H9 (cell line): ENCODE measurements around the gene TM9SF2. TPM values are rescaled to one million over a fixed set of nuclear protein-coding genes. Genes with fewer than 3 reads are reported as not detected.

Experiments
- DNase-seq: peaks from one replicate; pipeline ENCODE4 v3.0.0-alpha.2; 2017
- H2AFZ ChIP-seq: one replicate; pipeline ENCODE4 v1.6.1; 2013; ENCODE audit warnings: mild to moderate bottlenecking, low read length, control low read depth, moderate library complexity
- H2AK5ac ChIP-seq: 2 replicates; pipeline ENCODE4 v1.6.1; 2013; ENCODE audit warnings: low read length, control low read depth, mixed read lengths; ENCODE audit not compliant: insufficient read length
- H2BK120ac ChIP-seq: one replicate; pipeline ENCODE4 v1.6.1; 2013; ENCODE audit warnings: low read depth, mild to moderate bottlenecking, low read length, control low read depth, inconsistent platforms; ENCODE audit not compliant: poor library complexity, severe bottlenecking
- H2BK12ac ChIP-seq: 2 replicates; pipeline ENCODE4 v1.6.1; 2013; ENCODE audit warnings: low read length, control low read depth, mixed read lengths, low read depth; ENCODE audit not compliant: insufficient read length
- H2BK15ac ChIP-seq: 2 replicates; pipeline ENCODE4 v1.6.1; 2013; ENCODE audit warnings: low read depth, low read length, control low read depth
- H2BK20ac ChIP-seq: one replicate; pipeline ENCODE4 v1.6.1; 2013; ENCODE audit warnings: low read depth, mild to moderate bottlenecking, low read length, control low read depth, inconsistent platforms; ENCODE audit not compliant: poor library complexity, severe bottlenecking
- H2BK5ac ChIP-seq: 2 replicates; pipeline ENCODE4 v1.6.1; 2013; ENCODE audit warnings: low read length, control low read depth, mixed read lengths; ENCODE audit not compliant: insufficient read length
- H3K14ac ChIP-seq: 2 replicates; pipeline ENCODE4 v1.6.1; 2013; ENCODE audit warnings: low read length, control low read depth; ENCODE audit not compliant: insufficient read depth
- H3K18ac ChIP-seq: 2 replicates; pipeline ENCODE4 v1.6.1; 2013; ENCODE audit warnings: low read depth, mild to moderate bottlenecking, mixed read lengths, low read length, control low read depth; ENCODE audit not compliant: insufficient read length
- H3K23ac ChIP-seq: 2 replicates; pipeline ENCODE4 v1.6.1; 2013; ENCODE audit warnings: low read length, control low read depth, mixed read lengths, low read depth; ENCODE audit not compliant: insufficient read length
- H3K23me2 ChIP-seq: 2 replicates; pipeline ENCODE4 v1.6.1; 2013; ENCODE audit warnings: low read depth, mild to moderate bottlenecking, mixed read lengths, low read length, control low read depth; ENCODE audit not compliant: insufficient read length, poor library complexity, severe bottlenecking
- H3K27ac ChIP-seq: 2 replicates; pipeline ENCODE4 v1.5.1; 2013; ENCODE audit warnings: low read length, control low read depth, mixed read lengths, low read depth; ENCODE audit not compliant: insufficient read length
- H3K27me3 ChIP-seq: 2 replicates; pipeline ENCODE4 v1.6.1; 2013; ENCODE audit warnings: low read length, control low read depth, inconsistent platforms; ENCODE audit not compliant: insufficient read depth
- H3K4ac ChIP-seq: 2 replicates; pipeline ENCODE4 v1.6.1; 2013; ENCODE audit warnings: low read depth, mild to moderate bottlenecking, control low read depth, inconsistent platforms, low read length, moderate library complexity
- H3K4me1 ChIP-seq: 2 replicates; pipeline ENCODE4 v1.6.1; 2013; ENCODE audit warnings: low read length, control low read depth, inconsistent platforms; ENCODE audit not compliant: insufficient read depth
- H3K4me2 ChIP-seq: 2 replicates; pipeline ENCODE4 v1.6.1; 2013; ENCODE audit warnings: low read length, control low read depth, mixed read lengths; ENCODE audit not compliant: insufficient read length, insufficient read depth
- H3K56ac ChIP-seq: 2 replicates; pipeline ENCODE4 v1.6.1; 2013; ENCODE audit warnings: low read depth, mild to moderate bottlenecking, mixed read lengths, low read length, control low read depth; ENCODE audit not compliant: insufficient read length
- H3K79me1 ChIP-seq: 2 replicates; pipeline ENCODE4 v1.6.1; 2013; ENCODE audit warnings: low read depth, mild to moderate bottlenecking, moderate library complexity, low read length, control low read depth, inconsistent platforms; ENCODE audit not compliant: insufficient read depth, poor library complexity, severe bottlenecking
- H3K79me2 ChIP-seq: 2 replicates; pipeline ENCODE4 v1.6.1; 2013; ENCODE audit warnings: low read length, control low read depth, inconsistent platforms; ENCODE audit not compliant: insufficient read depth
- H3K9ac ChIP-seq: 2 replicates; pipeline ENCODE4 v1.6.1; 2013; ENCODE audit warnings: low read length, control low read depth, mixed read lengths; ENCODE audit not compliant: insufficient read length; ENCODE audit errors: extremely low read depth
- H3K9me3 ChIP-seq: one replicate; pipeline ENCODE4 v1.6.1; 2013; ENCODE audit warnings: low read depth, low read length, inconsistent platforms; ENCODE audit not compliant: control insufficient read depth
- H3T11ph ChIP-seq: one replicate; pipeline ENCODE4 v1.6.1; 2013; ENCODE audit warnings: mild to moderate bottlenecking, low read length, control low read depth, inconsistent platforms
- H4K20me1 ChIP-seq: one replicate; pipeline ENCODE4 v1.6.1; 2013; ENCODE audit not compliant: control insufficient read depth, insufficient read length, insufficient read depth
- H4K5ac ChIP-seq: 2 replicates; pipeline ENCODE4 v1.6.1; 2013; ENCODE audit warnings: low read depth, mild to moderate bottlenecking, mixed read lengths, low read length, control low read depth; ENCODE audit not compliant: insufficient read length
- H4K8ac ChIP-seq: replicated peaks from 2 replicates; pipeline ENCODE4 v1.6.1; 2013; ENCODE audit warnings: low read length, control low read depth, mixed read lengths, low read depth; ENCODE audit not compliant: insufficient read length
- H4K91ac ChIP-seq: 2 replicates; pipeline ENCODE4 v1.6.1; 2013; ENCODE audit warnings: low read depth, mild to moderate bottlenecking, moderate library complexity, mixed read lengths, low read length, control low read depth; ENCODE audit not compliant: insufficient read length
- H3K27ac Mint-ChIP-seq, 3 experiments: 2 replicates in 2 of 3; 3 replicates in 1 of 3; pipeline ENCODE4 v1.8.0; 2020 to 2021; ENCODE audit warnings: mixed read lengths in 3 of 3, mild to moderate bottlenecking in 1 of 3, moderate library complexity in 1 of 3
- H3K27me3 Mint-ChIP-seq: 2 replicates; pipeline ENCODE4 v1.8.0; 2021; ENCODE audit warnings: low read depth, mild to moderate bottlenecking, moderate library complexity, mixed read lengths
- H3K36me3 Mint-ChIP-seq, 3 experiments: 2 replicates in 2 of 3; 3 replicates in 1 of 3; pipeline ENCODE4 v1.8.0; 2020 to 2021; ENCODE audit warnings: low read depth in 3 of 3, mixed read lengths in 3 of 3; ENCODE audit not compliant: insufficient read depth in 1 of 3
- H3K4me1 Mint-ChIP-seq, 2 experiments: 2 replicates each; pipeline ENCODE4 v1.8.0; 2020; ENCODE audit warnings: mixed read lengths in 2 of 2
- H3K4me3 Mint-ChIP-seq, 2 experiments: 2 replicates in 1 of 2; 3 replicates in 1 of 2; pipeline ENCODE4 v1.8.0; 2020 to 2021; ENCODE audit warnings: mild to moderate bottlenecking in 2 of 2, mixed read lengths in 2 of 2, moderate library complexity in 1 of 2
- H3K9me3 Mint-ChIP-seq, 2 experiments: 2 replicates in 1 of 2; 3 replicates in 1 of 2; pipeline ENCODE4 v1.8.0; 2020; ENCODE audit warnings: mild to moderate bottlenecking in 2 of 2, mixed read lengths in 2 of 2, moderate library complexity in 1 of 2
- CTCF ChIP-seq: fragments of 200-600 bp; sonication (generic); conservative IDR thresholded peaks from 3 replicates; pipeline ENCODE4 v1.8.0; 2021; ENCODE audit warnings: antibody characterized with exemption, mild to moderate bottlenecking
- WGBS: extraction: QIAGEN DNeasy Blood & Tissue Kit; methylation state at CpG from one replicate; pipeline ENCODE4 v1.1.7; 2013; ENCODE audit warnings: missing lambda C conversion rate, low lambda C conversion rate, mixed read lengths; ENCODE audit not compliant: insufficient read length; ENCODE audit errors: extremely low coverage; 5-methylcytosine and 5-hydroxymethylcytosine counted together
- total RNA-seq: library from RNA; stranded (reverse); gene quantifications from 2 replicates; pipeline ENCODE4 v1.2.1, GENCODE V29; 2021

The TM9SF2 gene
- total RNA-seq, 1 experiment from 2014 or later, result 86.1 TPM

- H2BK5ac ChIP-seq, result no peak overlapping the region
- no peak overlapping the region for H3K18ac ChIP-seq
- H3K23ac ChIP-seq, result no peak overlapping the region
- no peak overlapping the region for H3K4me3 Mint-ChIP-seq
- no peaks in the 10 kb centered on the region for H3K9me3 ChIP-seq
- no peaks in the 10 kb centered on the region for H3K27me3 Mint-ChIP-seq
- no peak overlapping the region for H3K27ac ChIP-seq
- no peak overlapping the region for H3K14ac ChIP-seq
- no peaks in the 10 kb centered on the region for H3K27me3 ChIP-seq
- H3K4me1 Mint-ChIP-seq, result no peaks in the 10 kb centered on the region
- no peak overlapping the region for H3T11ph ChIP-seq
- H4K5ac ChIP-seq, result no peak overlapping the region
- H3K56ac ChIP-seq, result no peak overlapping the region
- no peak overlapping the region for H2BK12ac ChIP-seq
- H3K23me2 ChIP-seq, result no peaks in the 10 kb centered on the region
- H2BK15ac ChIP-seq, result no peak overlapping the region
- H2BK120ac ChIP-seq, result no peak overlapping the region
- no peaks in the 10 kb centered on the region for H3K79me2 ChIP-seq
- no peaks in the 10 kb centered on the region for H4K20me1 ChIP-seq
- no peak overlapping the region for H4K8ac ChIP-seq
- WGBS, result no CpG with 5 or more reads among the region's 2 CpGs
- no peak overlapping the region for H2AFZ ChIP-seq
- H3K79me1 ChIP-seq, result no peaks in the 10 kb centered on the region
- no peak overlapping the region for H3K27ac Mint-ChIP-seq
- no peak overlapping the region for H3K9ac ChIP-seq
- no peak overlapping the region for H2BK20ac ChIP-seq
- no peaks in the 10 kb centered on the region for H3K9me3 Mint-ChIP-seq
- H2AK5ac ChIP-seq, result no peak overlapping the region
- peaks cover 10 to 47% (median 35%) of the 10 kb centered on the region in 3 experiments for H3K36me3 Mint-ChIP-seq
- H4K91ac ChIP-seq, result no peak overlapping the region
- no peak overlapping the region for H3K4ac ChIP-seq
- no peak for DNase-seq
- TF ChIP-seq CTCF, result no peak
- H3K4me1 ChIP-seq, result no peaks in the 10 kb centered on the region
- no peak overlapping the region for H3K4me2 ChIP-seq
Observed at GRCh38 chr13:99536023-99536422, 34.8 kb downstream of the TM9SF2 start.
